Naive thymus-derived CD4-positive, alpha-beta T cell (primary cell): ENCODE results near the gene GGT7. TPM values are rescaled to one million over a fixed set of nuclear protein-coding genes. Genes with fewer than 3 reads are reported as not detected.
"Not testable (repeated sequence)": the region's sequence is repeated elsewhere in the genome, so short reads cannot be mapped to it uniquely, and the experiment has no call there.

Source experiments
- ATAC-seq: fragments of 150-1000 bp; cut with Tn5 transposase; 2 replicates; pipeline ENCODE4 v1.10.0; 2021; ENCODE audit warnings: mild to moderate bottlenecking, moderate library complexity
- CTCF ChIA-PET: fragments of 350-600 bp; sonication (Branson Sonifier 250); formaldehyde crosslinking; loops from one replicate; lab custom pipeline; 2021; ENCODE audit warnings: antibody characterized with exemption; lab: Charles Lee
- POLR2A ChIA-PET: fragments of 350-600 bp; sonication (Branson Sonifier 250); formaldehyde crosslinking; loops from one replicate; lab custom pipeline; 2021; ENCODE audit warnings: antibody characterized with exemption, inconsistent platforms; lab: Charles Lee
- DNase-seq, 9 donors: peaks; one replicate each; pipeline versions ENCODE4 v3.0.0 to v3.0.0-alpha.2; 2020 to 2022; ENCODE audit warnings: mixed read lengths in 1 of 9
- H3K27ac ChIP-seq: one replicate; pipeline ENCODE4 v1.7.0; 2013; ENCODE audit warnings: mild to moderate bottlenecking, low read depth, low read length, moderate library complexity
- H3K27me3 ChIP-seq, 2 donors: one replicate each; pipeline ENCODE4 v1.7.0; 2013; ENCODE audit warnings: low read length in 2 of 2, mild to moderate bottlenecking in 2 of 2, moderate library complexity in 2 of 2; ENCODE audit not compliant: control insufficient read depth in 2 of 2, insufficient read depth in 2 of 2
- H3K36me3 ChIP-seq, 3 experiments: 1 replicate in 2 of 3; 2 replicates in 1 of 3; pipeline ENCODE4 v1.7.0; 2013; ENCODE audit warnings: low read length in 3 of 3, mild to moderate bottlenecking in 3 of 3, moderate library complexity in 1 of 3; ENCODE audit not compliant: insufficient read depth in 3 of 3, control insufficient read depth in 2 of 3
- H3K4me1 ChIP-seq, 2 donors: one replicate each; pipeline ENCODE4 v1.7.0; 2013; ENCODE audit warnings: low read length in 2 of 2, mild to moderate bottlenecking in 2 of 2, moderate library complexity in 1 of 2; ENCODE audit not compliant: control insufficient read depth in 2 of 2, insufficient read depth in 2 of 2
- H3K4me3 ChIP-seq: 2 replicates; pipeline ENCODE4 v1.7.0; 2013; ENCODE audit warnings: mild to moderate bottlenecking, low read length
- H3K9me3 ChIP-seq, 3 experiments: 1 replicate in 2 of 3; 2 replicates in 1 of 3; pipeline ENCODE4 v1.7.0; 2013; ENCODE audit warnings: low read length in 3 of 3; ENCODE audit not compliant: control insufficient read depth in 2 of 3
- H3K27ac Mint-ChIP-seq, 9 donors: one replicate each; pipeline ENCODE4 v1.8.0; 2020 to 2022; ENCODE audit warnings: mixed read lengths in 9 of 9, mild to moderate bottlenecking in 8 of 9, moderate library complexity in 5 of 9, inconsistent platforms in 2 of 9
- H3K27me3 Mint-ChIP-seq, 5 donors: one replicate each; pipeline ENCODE4 v1.8.0; 2021 to 2022; ENCODE audit warnings: mixed read lengths in 5 of 5, mild to moderate bottlenecking in 1 of 5
- H3K36me3 Mint-ChIP-seq, 5 donors: one replicate each; pipeline ENCODE4 v1.8.0; 2020 to 2022; ENCODE audit warnings: mixed read lengths in 5 of 5, mild to moderate bottlenecking in 3 of 5, inconsistent platforms in 1 of 5
- H3K4me1 Mint-ChIP-seq, 7 donors: one replicate each; pipeline ENCODE4 v1.8.0; 2020 to 2022; ENCODE audit warnings: mixed read lengths in 7 of 7, mild to moderate bottlenecking in 3 of 7, inconsistent platforms in 1 of 7
- H3K4me3 Mint-ChIP-seq, 10 donors: one replicate each; pipeline ENCODE4 v1.8.0; 2020 to 2022; ENCODE audit warnings: mild to moderate bottlenecking in 10 of 10, mixed read lengths in 10 of 10, moderate library complexity in 6 of 10, inconsistent platforms in 2 of 10
- H3K9me3 Mint-ChIP-seq, 11 donors: one replicate each; pipeline ENCODE4 v1.8.0; 2020 to 2022; ENCODE audit warnings: mixed read lengths in 11 of 11, mild to moderate bottlenecking in 4 of 11, inconsistent platforms in 1 of 11, moderate library complexity in 1 of 11
- intact Hi-C, 2 donors: fragments of 100-400 bp; cut with micrococcal nuclease; formaldehyde crosslinking; loops; one replicate each; pipeline ENCODE4 v1.15.1; 2023
- polyA plus RNA-seq, 2 donors: library from polyadenylated mRNA; unstranded; fragments of 300-500 nt; fragmentation: Illumina TruSeq; gene quantifications; one replicate each; pipeline ENCODE4 v1.2.3, GENCODE V29; 2021
- total RNA-seq, 6 experiments: library from RNA in 5 of 6; stranded (reverse) in 5 of 6; gene quantifications; 1 replicate in 5 of 6; 2 replicates in 1 of 6; pipeline ENCODE4 v1.2.3 and lab custom pipeline; 2021 to 2026

Gene GGT7
- total and polyA plus RNA-seq, 7 experiments from 2014 or later, result 6.2 to 50.6 (median 28.9) TPM

GRCh38 chr20:34907616-34908469 lies 35.2 kb upstream of the GGT7 start:
- Mint-ChIP-seq H3K36me3 (peaks cover 4 to 25% (median 5%) of the 10 kb centered on the region in 5 donors), H3K4me1 (peaks cover under 1 to 22% (median 14%) of the 10 kb centered on the region in 7 donors), H3K9me3 (no peaks in the 10 kb centered on the region), H3K27ac (peak overlapping the region in 2 of 9 donors; percentile 7 to 63), H3K4me3 (no peak overlapping the region), H3K27me3 (no peaks in the 10 kb centered on the region)
- Histone ChIP-seq H3K9me3 (no peaks in the 10 kb centered on the region), H3K4me3 (no peak overlapping the region), H3K27me3 (no peaks in the 10 kb centered on the region), H3K36me3 (no peaks in the 10 kb centered on the region), H3K4me1 (peaks cover 0 to 5% of the 10 kb centered on the region in 2 donors), H3K27ac (no peak overlapping the region)
- ChIA-PET CTCF (no interaction called here), POLR2A (no interaction called here)
- DNase-seq, result peak in 4 of 9 donors; percentile 6 to 16 (median 7)
- intact Hi-C loops, result no loop called here
- no peak for ATAC-seq

DNA sequence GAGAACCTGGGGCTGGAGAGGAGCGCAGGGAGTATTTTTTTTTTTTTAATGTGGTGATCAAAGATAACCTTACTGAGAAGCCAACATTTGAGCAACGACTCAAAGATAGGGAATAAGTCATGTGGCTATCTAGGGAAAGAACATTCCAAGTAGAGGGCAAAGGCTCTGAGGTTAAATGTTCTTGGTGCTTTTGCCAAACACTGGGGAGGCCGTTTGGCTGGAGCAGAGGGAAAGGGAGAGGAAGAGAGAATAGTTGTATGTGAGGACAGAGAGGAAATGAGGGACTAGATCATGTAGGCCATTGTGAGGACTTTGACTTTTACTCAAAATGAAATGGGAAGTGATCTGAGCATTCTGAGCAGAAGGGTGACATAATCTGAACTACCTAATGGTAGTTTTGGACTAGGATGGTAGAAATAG lies 31.6 kb upstream of the GGT7 start:
- peaks cover 2 to 34% (median 14%) of the 10 kb centered on the region in 7 donors for H3K4me1 Mint-ChIP-seq
- Histone ChIP-seq H3K4me1 (peaks cover 0 to 5% of the 10 kb centered on the region in 2 donors), H3K9me3 (no peaks in the 10 kb centered on the region), H3K27ac (no peak overlapping the region), H3K36me3 (no peaks in the 10 kb centered on the region), H3K27me3 (no peaks in the 10 kb centered on the region), H3K4me3 (no peak overlapping the region)
- POLR2A ChIA-PET, result no interaction called here
- CTCF ChIA-PET, result interaction anchor here (0.6 kb wide), 1 partner anchor 908 kb away, joined by 4 read pairs; no protein-coding TSS in a partner anchor
- H3K27me3 Mint-ChIP-seq, result no peaks in the 10 kb centered on the region
- ATAC-seq (no peak), DNase-seq (no peak)
- no peak overlapping the region for H3K4me3 Mint-ChIP-seq
- H3K27ac Mint-ChIP-seq, result peak overlapping the region in 1 of 9 donors; percentile 38
- H3K9me3 Mint-ChIP-seq, result peaks cover 0 to 3% (median 0%) of the 10 kb centered on the region in 11 donors
- peaks cover 4 to 25% (median 15%) of the 10 kb centered on the region in 5 donors for H3K36me3 Mint-ChIP-seq
- intact Hi-C loops, result no loop called here

DNA sequence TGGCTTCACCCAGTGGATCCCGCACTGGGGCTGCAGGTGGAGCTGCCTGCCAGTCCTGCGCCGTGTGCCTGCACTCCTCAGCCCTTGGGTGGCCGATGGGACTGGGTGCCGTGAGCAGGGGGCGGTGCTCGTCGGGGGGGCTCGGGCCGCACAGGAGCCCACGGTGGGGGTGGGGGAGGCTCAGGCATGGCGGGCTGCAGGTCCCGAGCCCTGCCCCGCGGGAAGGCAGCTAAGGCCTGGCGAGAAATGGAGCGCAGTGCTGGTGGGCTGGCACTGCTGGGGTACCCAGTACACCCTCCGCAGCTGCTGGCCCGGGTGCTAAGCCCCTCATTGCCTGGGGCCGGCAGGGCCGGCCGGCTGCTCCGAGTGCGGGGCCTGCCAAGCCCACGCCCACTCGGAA lies 26.1 kb upstream of the GGT7 start:
- H3K27me3 Mint-ChIP-seq, CTCF ChIA-PET, H3K4me3 Mint-ChIP-seq, H3K4me3 ChIP-seq, POLR2A ChIA-PET, DNase-seq, H3K27me3 ChIP-seq, H3K4me1 ChIP-seq, H3K9me3 Mint-ChIP-seq, H3K36me3 ChIP-seq, intact Hi-C loops, H3K27ac Mint-ChIP-seq, ATAC-seq, H3K9me3 ChIP-seq, H3K27ac ChIP-seq: not testable (repeated sequence)
- Mint-ChIP-seq H3K36me3 (peaks cover 0 to 35% (median 22%) of the 10 kb centered on the region in 5 donors), H3K4me1 (peaks cover 0 to 34% (median 7%) of the 10 kb centered on the region in 7 donors)

DNA sequence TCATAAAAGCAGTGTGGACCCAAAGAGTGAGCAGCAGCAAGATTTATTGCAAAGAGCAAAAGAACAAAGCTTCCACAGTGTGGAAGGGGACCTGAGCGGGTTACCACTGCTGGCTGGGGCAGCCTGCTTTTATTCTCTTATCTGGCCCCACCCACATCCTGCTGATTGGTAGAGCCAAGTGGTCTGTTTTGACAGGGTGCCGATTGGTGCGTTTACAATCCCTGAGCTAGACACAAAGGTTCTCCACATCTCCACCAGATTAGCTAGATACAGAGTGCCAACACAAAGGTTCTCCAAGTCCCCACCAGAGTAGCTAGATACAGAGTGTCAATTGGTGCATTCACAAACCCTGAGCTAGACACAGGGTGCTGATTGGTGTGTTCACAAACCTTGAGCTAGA lies 25.5 kb upstream of the GGT7 start:
- H3K4me1 ChIP-seq, intact Hi-C loops, ATAC-seq, H3K27me3 Mint-ChIP-seq, H3K4me3 ChIP-seq, H3K4me3 Mint-ChIP-seq, H3K36me3 ChIP-seq, H3K9me3 Mint-ChIP-seq, H3K27ac Mint-ChIP-seq, DNase-seq, H3K27ac ChIP-seq, H3K27me3 ChIP-seq, H3K9me3 ChIP-seq, POLR2A ChIA-PET, CTCF ChIA-PET: not testable (repeated sequence)
- Mint-ChIP-seq H3K36me3 (peaks cover 0 to 35% (median 17%) of the 10 kb centered on the region in 5 donors), H3K4me1 (peaks cover under 1 to 30% (median 7%) of the 10 kb centered on the region in 7 donors)

DNA sequence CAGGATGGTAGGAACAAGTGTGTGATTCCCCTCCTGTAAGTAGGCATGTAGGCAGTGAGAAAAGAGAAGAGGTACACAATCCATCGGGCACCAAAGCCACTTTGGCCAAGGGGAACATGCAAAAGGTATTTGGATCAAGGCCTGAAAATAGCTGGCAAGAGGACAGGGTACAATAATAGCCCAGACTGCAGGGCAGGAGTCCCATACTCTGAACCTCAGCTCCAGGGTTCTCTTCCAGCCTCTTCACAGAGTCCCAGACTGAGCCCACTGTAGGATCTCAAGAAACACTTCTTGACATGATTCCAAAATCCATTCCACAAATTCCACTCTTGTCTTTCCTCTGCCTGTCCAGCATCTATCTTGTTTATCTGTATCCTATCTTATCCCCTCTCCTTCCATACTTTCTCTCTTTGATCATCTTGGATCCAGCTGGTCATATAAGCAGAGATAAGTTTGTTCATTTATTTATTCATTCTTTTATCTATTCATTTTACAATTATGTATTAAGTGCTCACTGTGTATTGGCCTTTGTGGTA lies 23.5 kb upstream of the GGT7 start:
- H3K4me3 ChIP-seq, result no peak overlapping the region
- H3K9me3 Mint-ChIP-seq, result peaks cover 0 to under 1% (median 0%) of the 10 kb centered on the region in 11 donors

DNA sequence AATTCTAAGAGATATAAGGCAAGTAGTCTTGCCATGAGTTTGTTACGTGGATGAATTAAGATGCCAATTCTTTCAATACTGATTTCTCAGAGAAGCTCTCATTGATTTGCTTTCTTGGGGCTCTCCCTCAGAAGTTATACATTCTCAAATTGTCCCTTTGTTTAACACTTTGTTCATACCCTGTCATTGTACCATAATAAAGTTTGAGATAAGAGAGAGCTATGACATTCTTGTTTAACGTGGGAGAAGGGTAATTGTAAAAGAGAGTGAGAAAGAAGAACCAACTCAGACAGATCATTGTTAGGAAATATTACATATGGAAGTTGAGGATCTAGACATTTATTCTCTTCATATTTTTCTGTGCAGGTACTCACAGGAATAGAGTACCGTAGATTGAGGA lies 22.8 kb upstream of the GGT7 start:
- no peak overlapping the region for H3K4me3 ChIP-seq
- DNase-seq (no peak), ATAC-seq (no peak)
- H3K27ac ChIP-seq, result no peak overlapping the region
- Mint-ChIP-seq H3K4me1 (peaks cover 18 to 48% (median 26%) of the 10 kb centered on the region in 7 donors), H3K36me3 (peaks cover 0 to 32% (median 12%) of the 10 kb centered on the region in 5 donors), H3K27ac (no peak overlapping the region), H3K4me3 (no peak overlapping the region), H3K27me3 (no peaks in the 10 kb centered on the region), H3K9me3 (no peaks in the 10 kb centered on the region)
- POLR2A ChIA-PET, result no interaction called here
- CTCF ChIA-PET, result interaction anchor here (0.6 kb wide), 1 partner anchor 15 kb away, joined by 4 read pairs; no protein-coding TSS in a partner anchor
- intact Hi-C loops, result no loop called here
- peaks cover 0 to 13% of the 10 kb centered on the region in 2 donors for H3K4me1 ChIP-seq
- H3K36me3 ChIP-seq, result no peaks in the 10 kb centered on the region
- no peaks in the 10 kb centered on the region for H3K27me3 ChIP-seq
- no peaks in the 10 kb centered on the region for H3K9me3 ChIP-seq

More for the DNA sequence above, 23.5 kb upstream of the GGT7 start:
- ATAC-seq, result no peak
- Histone ChIP-seq H3K4me1 (peaks cover 0 to 13% of the 10 kb centered on the region in 2 donors), H3K36me3 (no peaks in the 10 kb centered on the region), H3K27ac (no peak overlapping the region), H3K27me3 (no peaks in the 10 kb centered on the region), H3K9me3 (no peaks in the 10 kb centered on the region)
- Mint-ChIP-seq H3K4me1 (peaks cover 14 to 44% (median 21%) of the 10 kb centered on the region in 7 donors), H3K27me3 (no peaks in the 10 kb centered on the region), H3K4me3 (no peak overlapping the region), H3K27ac (peak overlapping the region in 1 of 9 donors; percentile 59), H3K36me3 (peaks cover 0 to 32% (median 15%) of the 10 kb centered on the region in 5 donors)
- intact Hi-C loops, result no loop called here
- ChIA-PET POLR2A (interaction anchor here (0.6 kb wide), 1 partner anchor 54 kb away, joined by 4 read pairs; no protein-coding TSS in a partner anchor), CTCF (no interaction called here)
- no peak for DNase-seq
